ENCODE measurements around the gene MACO1. TPM values are rescaled to one million over a fixed set of nuclear protein-coding genes. Genes with fewer than 3 reads are reported as not detected.
"Not testable (repeated sequence)": the region's sequence is repeated elsewhere in the genome, so short reads cannot be mapped to it uniquely, and the experiment has no call there.

MACO1 gene
- polyA plus RNA-seq, 4 donors = 23.2 to 33.3 (median 30.4) TPM

DNA sequence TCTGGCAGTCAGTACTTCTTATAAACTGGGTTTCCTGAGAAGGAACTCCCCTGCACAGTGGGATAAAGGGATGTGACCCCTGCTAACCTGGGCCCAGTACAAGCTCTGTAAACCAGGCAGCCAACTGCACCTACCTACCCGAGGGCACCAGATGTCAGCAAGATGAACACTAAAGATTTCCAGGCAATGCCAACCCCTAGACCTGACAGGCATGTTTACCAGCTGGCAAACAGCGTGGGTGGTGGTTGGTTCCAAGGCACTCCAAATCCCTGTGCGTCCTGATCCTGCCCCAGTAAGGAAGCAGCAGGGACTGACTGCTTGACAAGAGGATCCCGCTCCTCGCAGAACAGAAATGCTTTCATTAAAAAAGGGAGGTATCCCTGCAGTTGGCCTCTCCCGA is 7.5 kb upstream of the MACO1 start:
- DNase-seq (ENCODE audit: low read depth in 4 of 4, low spot score in 3 of 4) = not testable (repeated sequence)

DNA sequence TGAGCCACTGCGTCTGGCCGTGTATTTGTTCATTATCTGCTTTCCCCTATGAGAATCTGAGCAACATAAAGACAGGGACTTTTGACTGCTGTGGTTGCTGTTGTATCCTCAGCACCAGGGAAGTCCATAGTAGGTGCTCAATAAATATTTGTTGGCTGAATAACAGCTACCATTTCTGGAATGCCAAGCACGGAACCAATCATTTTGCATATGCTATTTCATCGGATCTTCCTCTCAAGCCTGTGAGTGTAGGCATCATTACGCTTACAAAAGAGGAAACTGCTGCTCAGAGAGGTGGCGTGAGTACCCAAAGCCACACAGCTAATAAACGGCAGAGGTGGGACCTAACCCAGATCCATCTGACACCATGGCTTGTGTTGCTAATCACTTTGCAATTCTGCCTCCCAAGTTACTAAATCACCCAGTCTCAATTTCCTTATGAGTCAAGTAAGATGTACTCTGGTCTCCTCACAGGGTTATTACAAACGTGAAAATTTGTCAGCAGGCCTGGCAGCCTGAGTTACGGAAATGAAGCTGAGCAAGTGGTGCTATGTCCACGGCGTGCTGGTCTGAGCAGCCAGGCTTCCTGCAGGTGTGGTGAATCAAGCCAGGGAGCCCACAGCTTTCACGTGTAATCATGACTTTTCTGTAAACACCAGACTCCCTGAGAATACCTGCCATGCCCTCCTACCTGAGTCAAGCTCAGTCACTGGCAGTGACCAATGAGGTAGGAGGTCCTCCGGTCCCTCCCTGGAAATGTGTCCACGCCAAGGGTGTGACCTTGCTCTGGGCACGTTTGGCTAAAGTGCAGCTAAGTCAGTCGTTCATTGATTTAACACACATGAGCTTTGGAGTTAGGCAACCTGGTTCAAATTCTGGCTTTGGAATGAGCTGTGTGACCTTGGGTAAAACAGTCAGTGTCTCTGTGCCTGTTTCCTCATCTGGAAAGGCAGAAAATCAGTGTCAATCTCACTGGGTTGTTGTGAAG is 5.3 kb upstream of the MACO1 start:
- DNase-seq (ENCODE audit: low read depth in 4 of 4, low spot score in 3 of 4) = no peak

DNA sequence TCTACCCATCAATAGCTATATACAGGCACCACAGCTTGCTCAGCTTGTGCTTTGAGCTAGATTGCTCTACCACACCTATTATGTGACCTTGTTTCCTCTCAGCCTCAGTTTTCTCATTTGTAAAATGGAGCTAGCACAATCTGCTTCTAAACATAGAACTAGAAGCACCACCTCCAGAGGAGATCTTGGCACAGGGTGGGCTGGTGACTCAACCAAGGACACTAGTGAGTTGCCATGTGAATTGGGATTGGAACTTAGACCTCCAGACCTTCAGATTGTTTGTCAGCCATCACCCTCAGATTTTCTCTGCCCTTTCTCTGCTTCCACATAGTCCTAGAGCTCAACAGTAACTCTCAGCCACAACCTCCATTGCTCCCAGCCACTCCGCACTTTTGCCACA is 3.0 kb upstream of the MACO1 start:
- DNase-seq (ENCODE audit: low read depth in 4 of 4, low spot score in 3 of 4) = no peak

DNA sequence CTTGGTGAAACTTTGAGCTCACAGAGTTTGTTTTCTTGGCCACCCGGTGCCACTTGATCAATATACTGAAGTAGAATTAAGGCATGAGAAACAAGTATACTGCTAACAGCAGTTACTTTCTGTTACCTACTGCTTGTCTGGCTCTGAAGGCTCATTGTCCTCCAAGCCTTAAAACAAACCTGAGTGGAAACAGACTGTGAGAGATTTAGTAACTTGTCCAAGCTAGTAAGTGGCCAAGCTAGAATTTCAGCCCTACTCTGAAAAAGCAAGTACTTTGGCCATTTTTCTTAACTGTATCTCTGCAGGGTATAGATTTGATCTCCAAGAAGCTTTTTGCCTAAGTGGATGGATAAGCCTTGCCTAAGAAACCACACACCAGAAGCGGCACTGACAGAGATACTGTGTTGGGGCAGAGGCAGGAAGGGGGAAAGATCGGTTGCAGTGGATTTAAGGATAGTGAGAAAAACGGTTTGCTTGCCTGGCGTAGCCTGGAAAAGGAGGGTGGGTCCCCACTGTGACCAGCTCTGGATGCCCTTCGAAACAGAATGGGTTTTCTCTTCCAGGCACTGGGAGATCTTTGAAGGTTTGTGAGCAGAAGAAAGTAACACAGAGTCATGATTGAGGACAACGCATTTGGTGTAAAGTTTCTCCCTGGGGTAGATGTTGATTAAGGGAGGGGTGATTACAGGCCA is 2.1 kb upstream of the MACO1 start:
- no peak for DNase-seq (ENCODE audit: low read depth in 4 of 4, low spot score in 3 of 4)

DNA sequence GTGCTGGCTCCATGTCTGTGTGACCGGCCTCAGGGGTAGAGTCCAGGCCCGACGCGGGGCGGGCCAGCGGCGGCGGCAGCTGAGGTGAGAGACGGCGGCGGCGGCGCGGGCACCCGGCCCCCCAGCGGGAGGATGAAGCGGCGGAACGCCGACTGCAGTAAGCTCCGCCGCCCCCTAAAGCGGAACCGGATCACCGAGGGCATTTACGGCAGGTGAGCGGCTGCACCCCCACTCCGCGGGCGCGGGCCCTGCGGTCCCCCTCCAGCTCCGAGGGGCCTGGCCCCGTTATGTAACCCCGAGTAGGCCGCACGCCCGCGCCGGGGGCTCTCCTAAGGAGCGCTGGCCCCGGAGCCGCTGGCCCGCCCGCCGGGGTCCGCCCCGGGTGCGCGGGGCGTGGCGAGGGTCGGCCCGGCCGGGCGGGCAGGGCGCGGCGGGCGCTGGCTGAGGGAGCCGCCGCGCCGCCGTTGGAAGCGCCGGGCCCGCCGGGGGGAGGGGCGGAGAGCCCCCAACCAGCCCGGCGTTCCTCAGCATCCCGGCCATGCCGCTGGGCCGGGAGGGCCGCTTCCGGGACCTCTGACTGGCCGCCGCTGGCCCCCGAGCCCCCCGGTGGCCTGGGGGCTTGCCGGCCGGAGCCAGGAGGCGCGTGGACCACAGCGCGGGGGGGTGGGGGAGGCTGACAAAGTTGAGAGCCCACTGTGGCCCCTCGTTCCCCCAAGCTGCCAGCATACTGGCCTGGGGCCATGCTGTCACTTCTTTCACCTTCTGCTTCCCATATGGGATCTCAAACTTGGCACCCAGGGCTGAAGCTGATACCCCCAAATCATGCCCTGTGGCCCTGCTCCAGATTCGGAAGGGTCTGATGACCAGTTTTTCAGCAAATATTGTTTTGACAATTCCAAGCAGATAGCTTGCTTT is 527 bp downstream of the MACO1 start:
- DNase-seq (ENCODE audit: low read depth in 4 of 4, low spot score in 3 of 4) = peak in 2 of 4 donors; percentile 3 to 6

DNA sequence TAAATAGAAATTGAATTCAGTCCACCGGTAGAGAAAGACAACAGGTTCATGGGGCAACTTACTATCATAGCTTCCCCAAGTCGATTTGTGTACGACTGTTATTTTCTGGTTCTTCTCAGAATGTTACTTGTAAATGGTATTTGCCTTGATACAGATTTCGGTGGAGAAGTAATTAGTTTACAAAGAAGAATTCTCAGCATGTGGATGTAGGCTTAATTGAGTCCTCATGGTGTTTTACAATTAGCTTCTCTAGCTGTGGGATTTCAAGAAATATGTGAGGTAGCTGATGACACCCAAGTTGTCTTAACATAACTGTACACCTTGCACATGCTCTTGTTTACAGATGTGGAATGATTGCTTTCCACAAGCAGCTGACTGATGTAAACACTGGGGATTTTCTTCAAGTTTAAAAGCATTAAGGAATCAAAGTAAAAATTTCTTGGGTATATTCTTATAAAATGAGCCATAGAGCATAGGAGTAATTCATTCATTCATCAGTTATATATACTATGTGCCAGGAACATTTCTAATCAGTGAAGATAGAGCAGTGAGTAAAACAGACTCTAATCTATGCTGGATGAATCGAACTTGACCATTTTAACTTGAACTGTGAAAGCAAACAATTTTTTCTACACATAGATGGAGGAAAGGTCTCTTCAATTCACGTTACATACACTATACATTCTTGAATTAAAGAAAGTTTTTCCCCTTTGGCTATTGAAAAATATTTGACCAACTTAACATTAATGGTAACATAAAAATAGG is 1.4 kb downstream of the MACO1 start:
- no peak for DNase-seq (ENCODE audit: low read depth in 4 of 4, low spot score in 3 of 4)

DNA sequence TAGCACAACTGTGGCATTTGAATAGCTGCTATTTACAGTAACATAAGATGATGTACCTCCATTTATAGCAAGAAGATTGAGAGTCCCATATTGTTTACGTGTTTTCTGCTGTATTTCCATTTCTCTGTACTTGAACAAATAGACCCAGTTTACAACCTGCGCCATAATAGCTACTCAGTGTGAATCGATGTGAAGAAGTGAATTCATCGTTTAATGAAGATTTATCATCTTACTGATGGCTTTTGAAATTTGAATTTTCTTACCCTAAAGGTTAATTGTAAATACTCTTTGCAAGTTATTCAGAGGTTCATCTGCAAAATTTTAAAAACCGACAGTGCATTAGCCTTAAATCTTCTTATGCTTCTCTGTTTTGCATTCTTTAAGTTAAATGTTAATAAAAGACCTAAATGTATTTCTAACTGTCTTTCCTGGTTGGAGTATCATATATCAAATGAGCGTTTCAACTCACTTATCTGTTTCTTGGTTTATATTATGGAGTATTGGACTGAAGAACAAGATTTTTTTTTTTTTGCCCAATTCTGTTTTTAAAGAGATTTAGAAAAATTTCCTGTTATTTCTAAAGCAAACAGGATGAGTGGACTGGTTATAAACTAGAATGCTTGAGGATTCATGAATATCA is 2.2 kb downstream of the MACO1 start:
- no peak for DNase-seq (ENCODE audit: low read depth in 4 of 4, low spot score in 3 of 4)

DNA sequence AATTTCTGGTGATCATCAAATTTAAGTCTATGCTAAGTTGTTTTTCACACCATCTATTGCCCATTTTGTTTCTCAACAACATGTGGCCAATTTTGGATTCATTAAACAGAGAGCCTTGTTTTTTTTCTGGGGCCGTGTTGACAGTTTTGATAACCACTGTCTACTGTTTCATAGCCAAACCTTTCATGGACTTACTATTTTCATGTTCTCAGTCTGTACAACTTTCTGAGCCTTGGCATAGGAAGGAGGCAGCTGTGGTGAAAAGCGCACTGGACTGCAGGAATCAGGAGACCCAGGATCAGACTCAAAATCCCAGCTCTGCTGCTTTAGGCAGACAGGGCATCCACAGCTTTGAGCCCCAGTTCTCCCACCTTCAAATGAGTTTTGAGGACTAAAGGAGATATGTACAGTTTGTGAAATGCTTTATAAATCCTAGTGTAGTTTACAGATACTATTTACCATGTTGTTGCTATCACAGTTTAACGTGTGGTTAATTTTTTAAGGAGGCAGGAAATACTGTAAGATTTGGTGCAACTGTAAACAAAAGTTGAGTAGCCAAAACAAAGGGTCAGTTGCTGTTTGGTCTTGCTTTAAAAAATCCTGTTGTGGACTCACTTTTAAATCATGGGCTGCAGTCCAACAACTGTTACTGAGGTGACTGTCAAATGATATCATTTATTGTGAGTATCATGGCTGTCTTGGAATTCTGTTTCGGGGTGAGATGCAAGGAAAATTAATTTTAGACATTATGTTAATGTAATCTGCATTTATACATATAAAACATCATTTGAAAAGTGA is 2.9 kb downstream of the MACO1 start:
- DNase-seq (ENCODE audit: low read depth in 4 of 4, low spot score in 3 of 4) = no peak

DNA sequence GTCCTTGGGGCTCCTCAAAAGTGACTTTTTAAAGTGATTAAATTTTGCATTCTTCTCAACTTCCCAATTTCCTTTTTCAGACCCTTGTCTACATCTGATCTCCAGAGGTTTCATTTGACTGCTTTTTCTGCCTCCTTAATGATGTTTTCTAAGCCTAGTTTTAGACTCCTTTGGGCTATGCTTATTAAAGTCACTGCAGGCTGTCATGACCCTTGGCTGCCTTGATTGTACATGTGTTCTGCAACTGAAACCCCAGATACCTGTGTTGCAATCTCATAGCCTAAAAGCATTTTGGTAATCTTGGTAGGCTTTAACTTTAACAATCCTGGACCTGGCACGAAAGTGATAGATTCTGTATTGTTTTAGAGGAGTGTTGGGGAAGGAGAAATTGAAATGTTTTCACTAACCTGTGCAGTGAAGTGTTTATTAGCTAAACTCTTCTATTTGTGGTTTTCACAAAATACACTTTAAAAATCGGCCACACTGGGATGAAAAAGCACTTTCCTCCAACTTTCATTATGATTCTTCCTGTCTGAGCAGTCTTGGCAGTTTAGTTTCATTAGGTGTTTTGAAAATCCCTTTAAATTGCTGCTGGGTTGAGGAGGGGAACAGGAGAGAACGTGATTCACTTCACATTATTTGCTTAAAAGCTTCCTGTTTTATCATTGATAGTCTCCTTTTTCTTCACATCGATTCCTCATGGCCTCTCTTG is 4.9 kb downstream of the MACO1 start:
- DNase-seq (ENCODE audit: low read depth in 4 of 4, low spot score in 3 of 4) = no peak

DNA sequence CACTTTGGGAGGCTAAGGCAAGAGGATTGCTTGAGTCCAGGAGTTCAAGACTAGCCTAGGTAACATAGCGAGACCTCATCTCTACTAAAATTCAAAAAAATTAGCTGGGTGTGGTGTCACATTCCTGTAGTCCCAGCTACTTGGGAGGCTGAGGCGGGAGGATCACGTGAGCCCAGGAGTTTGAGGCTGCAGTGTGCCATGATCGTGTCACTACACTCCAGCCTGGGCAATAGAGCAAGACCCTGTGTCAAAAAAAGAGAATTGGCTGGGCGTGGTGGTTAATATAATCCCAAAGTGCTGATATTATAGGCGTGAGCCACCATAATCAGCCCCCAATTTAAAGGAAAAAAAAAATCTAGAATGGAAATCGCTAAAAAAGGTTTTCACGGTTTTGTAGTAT is 7.0 kb downstream of the MACO1 start:
- no peak for DNase-seq (ENCODE audit: low read depth in 4 of 4, low spot score in 3 of 4)

DNA sequence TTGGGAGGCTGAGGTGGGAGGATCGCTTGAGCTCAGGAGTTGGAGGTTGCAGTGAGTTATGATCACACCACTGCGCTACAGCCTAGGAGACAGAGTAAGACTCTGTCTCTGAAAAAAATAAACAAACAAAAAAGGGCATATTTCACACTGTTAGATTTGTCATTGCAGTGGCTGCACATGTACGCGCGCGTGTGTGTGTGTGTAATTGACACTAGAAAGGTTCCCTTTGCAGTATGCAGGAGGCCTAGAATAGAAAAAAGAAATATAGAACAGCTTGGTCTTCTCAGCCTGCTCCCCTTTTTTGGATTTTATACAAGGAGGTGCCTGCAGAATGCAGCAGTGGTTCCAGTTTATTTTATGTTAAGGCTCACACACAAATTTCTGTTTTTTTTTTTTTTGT is 8.6 kb downstream of the MACO1 start:
- DNase-seq (ENCODE audit: low read depth in 4 of 4, low spot score in 3 of 4) = no peak

DNA sequence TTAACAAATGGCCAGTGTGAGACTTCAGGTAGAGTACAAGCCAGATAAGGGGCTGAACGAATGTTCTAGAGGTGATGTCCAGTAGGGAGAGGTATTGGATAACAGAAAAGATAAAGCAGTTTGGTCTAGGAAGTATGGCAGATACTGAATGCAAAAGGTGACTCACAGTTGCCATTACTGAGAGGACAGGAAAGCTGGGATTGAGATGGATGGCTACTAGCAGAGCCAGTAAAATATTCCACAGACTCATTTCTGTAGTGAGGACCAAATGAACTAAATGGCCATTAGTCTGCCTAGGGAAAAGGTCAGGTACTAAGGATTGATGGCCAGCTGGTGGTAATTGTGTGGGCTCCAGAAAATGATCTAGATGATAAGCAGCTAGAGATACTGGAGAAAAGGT is 11.5 kb downstream of the MACO1 start:
- DNase-seq (ENCODE audit: low read depth in 4 of 4, low spot score in 3 of 4) = no peak

DNA sequence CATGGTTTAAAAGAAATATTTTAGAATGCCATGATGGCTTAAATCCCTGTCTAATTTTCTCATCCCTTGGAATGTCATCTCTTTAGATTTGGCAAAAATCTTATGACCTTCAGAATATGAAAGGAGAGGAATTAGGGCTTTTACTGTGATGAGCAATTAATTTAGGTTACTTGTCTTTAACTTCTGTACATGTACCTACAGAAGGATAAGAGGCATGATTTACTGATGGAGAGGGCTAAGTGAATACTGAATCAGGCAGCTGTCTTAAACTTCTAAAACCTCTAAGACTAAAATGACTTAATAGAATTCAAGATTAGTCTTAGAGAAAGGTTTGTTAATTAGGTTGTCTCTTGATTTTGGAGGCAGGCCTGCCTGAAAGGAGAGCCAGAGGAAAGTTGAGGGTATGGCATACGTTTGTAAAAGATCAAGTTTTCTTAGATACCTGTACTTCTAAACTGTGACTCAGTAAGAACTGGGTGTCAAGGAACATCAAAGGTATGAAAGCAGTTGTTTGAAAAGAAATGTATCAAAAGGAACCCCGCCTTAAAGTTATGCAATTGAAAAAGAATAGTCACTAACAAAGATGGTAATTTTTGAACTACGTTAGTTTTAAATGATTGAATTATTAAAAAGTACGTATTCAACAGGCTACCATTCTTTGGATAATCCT is 12.5 kb downstream of the MACO1 start:
- no peak for DNase-seq (ENCODE audit: low read depth in 4 of 4, low spot score in 3 of 4)

DNA sequence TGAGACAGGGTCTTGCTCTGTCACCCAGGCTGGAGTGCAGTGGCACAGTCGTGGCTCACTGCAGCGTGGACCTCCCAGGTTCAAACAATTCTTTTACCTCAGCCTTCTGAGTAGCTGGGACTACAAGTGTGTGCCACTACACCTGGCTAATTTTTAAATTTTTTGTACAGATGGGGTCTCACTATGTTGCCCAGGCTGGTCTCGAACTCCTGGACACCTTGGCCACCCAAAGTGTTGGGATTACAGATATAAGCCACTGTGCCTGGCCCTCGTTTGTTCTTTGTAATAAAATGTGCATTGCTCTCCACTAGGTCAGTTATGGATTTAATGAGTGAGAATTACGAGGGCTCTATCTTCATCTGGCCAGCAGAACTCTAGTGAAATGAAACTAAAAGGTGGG is 13.9 kb downstream of the MACO1 start:
- DNase-seq (ENCODE audit: low read depth in 4 of 4, low spot score in 3 of 4) = not testable (repeated sequence)

DNA sequence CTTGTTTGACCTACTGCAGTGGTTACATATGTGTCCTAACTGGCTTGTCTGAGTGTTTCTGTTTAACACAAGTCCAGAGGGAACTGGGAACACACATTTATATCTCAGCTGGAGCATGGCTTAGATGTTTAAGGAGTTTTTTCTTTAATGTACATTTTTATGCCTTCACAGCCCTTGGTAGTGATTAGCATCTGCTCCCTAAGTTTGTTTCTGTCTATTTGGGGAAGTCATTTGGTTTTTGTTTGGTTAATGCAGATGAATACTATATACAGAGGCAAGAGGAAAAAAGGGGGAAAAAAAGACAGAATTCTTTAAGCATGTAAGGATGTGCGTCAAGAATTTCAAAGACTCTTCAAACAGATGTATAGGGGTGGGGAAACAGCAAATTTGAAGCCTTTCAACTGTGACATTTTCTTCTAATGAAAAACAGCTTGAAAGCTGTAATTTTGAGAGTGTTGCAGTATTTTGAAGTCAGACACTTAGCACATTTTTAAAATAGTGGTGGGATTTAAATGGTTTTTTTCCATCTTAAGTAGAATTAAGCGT is 15.4 kb downstream of the MACO1 start:
- DNase-seq (ENCODE audit: low read depth in 4 of 4, low spot score in 3 of 4) = no peak

DNA sequence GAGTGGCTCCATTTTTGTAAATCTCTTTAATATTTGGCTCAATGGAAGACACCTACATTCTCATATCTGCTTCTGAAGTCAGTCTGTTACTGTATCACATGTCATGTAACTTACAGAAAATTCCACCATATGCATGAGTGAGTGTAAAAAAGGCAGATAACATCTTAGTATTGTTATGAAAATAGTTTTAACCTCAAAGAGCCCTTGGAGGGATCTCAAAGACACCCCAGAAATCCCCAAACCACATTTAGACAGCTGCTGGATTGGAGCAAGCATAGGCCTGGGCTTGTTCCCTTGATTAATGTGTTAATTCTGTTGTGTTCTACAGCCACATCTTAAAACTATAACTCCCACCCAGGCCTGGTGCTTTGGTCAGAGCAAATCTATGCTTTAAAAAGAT is 16.9 kb downstream of the MACO1 start:
- DNase-seq (ENCODE audit: low read depth in 4 of 4, low spot score in 3 of 4) = no peak

DNA sequence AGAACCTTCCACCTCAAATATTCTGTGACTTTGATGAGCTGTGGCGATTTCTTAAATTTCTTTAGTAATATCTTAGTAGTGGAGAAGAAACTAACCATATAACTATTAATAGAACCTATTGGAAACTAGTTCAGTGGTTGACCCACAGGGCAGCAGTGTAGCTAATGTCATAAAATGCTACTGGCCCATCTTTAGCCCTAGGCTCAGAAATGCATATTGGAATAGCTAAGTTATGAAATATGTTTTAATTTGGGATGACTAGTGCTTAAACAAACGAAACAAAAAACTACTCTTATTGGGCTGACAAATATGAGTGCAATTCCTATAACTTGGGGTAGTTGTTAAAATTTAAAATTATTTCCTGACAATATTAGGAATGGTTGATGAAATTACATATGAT is 20.2 kb downstream of the MACO1 start:
- DNase-seq (ENCODE audit: low read depth in 4 of 4, low spot score in 3 of 4) = no peak

All from right renal pelvis (tissue), 4 donors.